Stimulated activated CD4-positive, alpha-beta T cell treated with anti-CD3 and anti-CD28 coated beads, Interleukin-2, amount 100 ng/mL, for 4 hours (primary cell): ENCODE data around the gene CUBN.
"Not testable (repeated sequence)": the region's sequence is repeated elsewhere in the genome, so short reads cannot be mapped to it uniquely, and the experiment has no call there.

Experiments used
- DNase-seq: peaks from one replicate; pipeline ENCODE4 v3.0.0-alpha.2; 2020; ENCODE audit warnings: low read depth

CUBN gene

GRCh38 chr10:17140386-17140761, 10.8 kb upstream of the CUBN start:
- DNase-seq: no peak

- DNase-seq: no peak
Measured at GRCh38 chr10:17138460-17139042, 8.9 kb upstream of the CUBN start.

GRCh38 chr10:17134737-17135260, 5.2 kb upstream of the CUBN start:
- no peak for DNase-seq

- DNase-seq: no peak
Measured at GRCh38 chr10:17134282-17134681, 4.7 kb upstream of the CUBN start.

GRCh38 chr10:17128261-17128660, 1.4 kb downstream of the CUBN start:
- no peak for DNase-seq

- DNase-seq: no peak
Measured at GRCh38 chr10:17126327-17126726, 3.3 kb downstream of the CUBN start.

GRCh38 chr10:17125206-17125893, 4.3 kb downstream of the CUBN start:
- no peak for DNase-seq

- DNase-seq: no peak
Measured at GRCh38 chr10:17123961-17124360, 5.7 kb downstream of the CUBN start.

GRCh38 chr10:17122726-17123661, 6.6 kb downstream of the CUBN start:
- DNase-seq: no peak

GRCh38 chr10:17122052-17122451, 7.6 kb downstream of the CUBN start:
- DNase-seq: no peak

GRCh38 chr10:17120694-17121093, 8.9 kb downstream of the CUBN start:
- no peak for DNase-seq

GRCh38 chr10:17119845-17120244, 9.8 kb downstream of the CUBN start:
- DNase-seq: no peak

- no peak for DNase-seq
Measured at GRCh38 chr10:17116193-17116592, 13.4 kb downstream of the CUBN start.

- no peak for DNase-seq
Measured at GRCh38 chr10:17115683-17116082, 13.9 kb downstream of the CUBN start.

GRCh38 chr10:17114878-17115444, 14.7 kb downstream of the CUBN start:
- not testable (repeated sequence) for DNase-seq

GRCh38 chr10:17113889-17114540, 15.6 kb downstream of the CUBN start:
- no peak for DNase-seq

- no peak for DNase-seq
Measured at GRCh38 chr10:17113346-17113745, 16.3 kb downstream of the CUBN start.

- DNase-seq: no peak
Measured at GRCh38 chr10:17112566-17112965, 17.0 kb downstream of the CUBN start.

GRCh38 chr10:17109475-17110207, 20.0 kb downstream of the CUBN start:
- DNase-seq: no peak

GRCh38 chr10:17109046-17109445, 20.6 kb downstream of the CUBN start:
- no peak for DNase-seq

- DNase-seq: no peak
Measured at GRCh38 chr10:17106991-17107390, 22.6 kb downstream of the CUBN start.
